GM19238 (cell line): ENCODE results near the gene DCP2.

ENCODE experiments used
- DNase-seq: peaks from one replicate; pipeline ENCODE4 v3.0.0; 2011; ENCODE audit warnings: low spot score; ENCODE audit not compliant: insufficient read length

The DCP2 gene

DNA sequence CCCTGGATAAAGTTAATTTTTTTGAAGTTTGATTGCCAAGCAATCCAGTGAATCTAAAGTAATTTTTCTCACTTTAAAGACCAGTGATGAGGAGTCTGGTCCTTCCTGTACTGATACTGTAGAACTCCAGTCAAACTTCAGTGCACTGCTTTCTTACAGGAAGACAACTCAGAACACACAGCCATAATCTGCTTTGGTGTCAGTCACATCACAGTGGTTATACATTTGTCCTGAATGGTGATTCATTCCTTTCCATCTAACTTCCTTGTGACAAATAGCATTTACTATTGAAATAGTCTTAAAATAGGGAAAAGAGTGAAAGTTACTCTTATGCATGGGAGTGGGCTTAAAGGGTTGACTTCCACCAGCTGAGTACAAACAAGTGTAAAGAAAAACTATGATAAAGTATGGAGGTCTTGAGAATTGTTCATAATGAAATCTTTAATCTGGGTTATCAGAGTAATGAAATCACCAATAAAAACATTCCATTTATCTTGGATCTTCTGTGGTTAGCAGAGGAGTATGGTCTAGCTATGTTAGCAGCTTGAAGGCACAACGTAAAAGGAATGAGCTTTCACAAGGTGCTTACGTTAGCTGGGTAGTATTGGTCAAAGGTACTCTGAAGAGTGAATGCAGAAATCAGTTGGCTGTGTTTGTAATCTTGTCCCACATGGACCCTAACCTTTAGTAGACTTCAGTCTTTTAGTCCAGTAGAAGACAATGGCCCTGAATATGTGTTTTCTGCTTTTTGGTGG is 41.5 kb downstream of the DCP2 start:
- no peak for DNase-seq

DNA sequence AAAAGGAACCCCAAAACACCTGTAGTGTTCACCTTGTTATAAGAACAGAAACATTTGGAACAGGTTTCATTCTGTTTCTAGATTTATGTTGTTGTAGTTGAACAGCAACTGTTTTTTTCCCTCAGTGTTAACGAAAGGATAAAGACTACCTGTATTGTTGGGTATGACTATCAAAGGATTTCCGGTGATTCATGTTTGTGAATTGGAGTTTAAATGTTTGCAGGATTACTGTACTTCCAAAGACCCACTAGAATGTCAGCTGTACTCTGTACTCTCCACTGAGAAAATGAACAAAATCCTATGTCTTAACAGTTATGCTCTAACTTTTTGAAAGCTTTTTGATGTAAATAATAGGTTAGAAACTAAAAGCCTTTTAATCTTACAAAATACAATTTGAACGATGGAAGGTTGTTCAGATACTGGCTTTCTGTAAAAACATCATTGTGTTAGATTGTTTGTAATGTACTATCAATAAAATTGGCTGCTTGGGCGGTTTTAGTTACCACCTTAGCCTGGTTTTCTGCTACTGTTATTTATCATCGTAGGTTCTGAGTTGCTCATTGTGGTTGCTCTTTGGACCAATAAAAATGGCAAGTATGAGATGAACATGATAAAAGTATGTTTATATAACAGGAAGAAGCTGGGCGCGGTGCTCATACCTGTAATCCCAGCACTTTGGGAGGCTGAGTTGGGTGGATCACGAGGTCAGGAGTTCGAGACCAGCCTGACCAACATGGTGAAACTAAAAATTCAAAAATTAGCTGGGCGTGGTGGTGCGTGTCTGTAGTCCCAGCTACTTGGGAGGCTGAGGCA is 44.1 kb downstream of the DCP2 start:
- no peak for DNase-seq

DNA sequence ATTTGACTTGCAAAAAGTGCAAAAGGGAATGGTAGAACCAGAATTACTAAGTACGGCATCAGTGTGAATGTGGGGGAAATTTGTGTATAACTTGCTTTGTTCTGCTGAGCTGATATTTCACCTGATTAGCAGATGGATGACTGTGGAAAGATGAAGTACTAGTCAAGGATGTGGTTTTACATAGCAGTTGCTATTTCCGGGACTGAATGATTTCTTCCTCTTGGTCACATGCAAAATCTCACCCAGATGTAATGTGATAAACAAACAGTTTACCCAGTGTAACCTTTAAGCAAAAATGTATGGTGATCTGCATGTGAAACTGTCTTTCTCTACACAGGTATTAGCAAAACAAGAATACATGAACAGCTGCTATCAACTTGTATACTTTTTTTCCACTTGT is 46.1 kb downstream of the DCP2 start:
- DNase-seq = no peak

DNA sequence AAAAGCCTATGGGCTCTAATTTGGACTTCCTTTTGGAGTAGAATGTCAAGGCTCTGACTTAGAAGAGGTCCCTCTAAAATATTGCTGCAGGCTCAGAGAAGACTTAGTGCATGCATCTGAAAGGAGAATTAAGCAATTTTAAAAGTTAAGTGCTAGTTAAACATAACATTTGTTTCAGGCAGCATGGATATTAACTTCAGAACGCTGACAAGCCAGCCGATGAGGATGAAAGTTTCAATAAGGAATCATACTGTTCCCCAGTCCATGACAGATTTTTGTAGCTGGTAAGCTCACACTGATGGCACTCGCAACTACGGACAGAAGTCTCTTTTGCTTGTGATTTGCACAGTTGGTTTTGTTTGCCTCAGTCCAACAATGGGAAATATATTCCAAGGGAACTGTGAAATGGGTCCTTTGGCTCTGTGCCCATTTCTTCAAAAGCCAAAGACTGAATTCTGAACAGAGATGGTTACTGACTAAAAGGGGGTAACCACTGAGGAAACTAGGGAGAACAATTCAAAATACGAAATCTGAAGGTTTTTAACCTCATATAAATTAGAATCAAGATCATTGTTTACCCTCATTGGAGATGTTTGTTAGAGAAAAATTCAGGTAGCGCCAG is 47.6 kb downstream of the DCP2 start:
- no peak for DNase-seq

DNA sequence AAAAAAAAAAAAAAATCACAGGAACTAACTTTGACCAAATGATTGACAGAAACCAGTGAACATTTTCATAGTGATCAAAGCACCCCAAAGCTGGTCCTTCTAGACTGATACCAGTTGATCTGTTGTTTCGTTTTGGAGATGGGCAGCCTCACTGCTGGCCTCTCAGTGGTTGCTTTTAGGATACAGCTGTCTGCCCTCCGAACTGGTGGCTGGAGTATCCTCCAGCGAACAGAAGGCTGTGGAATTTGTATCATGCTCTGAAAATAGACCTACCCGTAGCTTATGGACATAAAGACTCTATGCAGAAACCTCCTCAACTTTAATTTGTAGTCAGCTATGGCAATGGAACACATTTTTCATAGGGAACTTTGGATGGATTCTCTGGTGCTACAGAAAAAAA is 49.0 kb downstream of the DCP2 start:
- DNase-seq = no peak

DNA sequence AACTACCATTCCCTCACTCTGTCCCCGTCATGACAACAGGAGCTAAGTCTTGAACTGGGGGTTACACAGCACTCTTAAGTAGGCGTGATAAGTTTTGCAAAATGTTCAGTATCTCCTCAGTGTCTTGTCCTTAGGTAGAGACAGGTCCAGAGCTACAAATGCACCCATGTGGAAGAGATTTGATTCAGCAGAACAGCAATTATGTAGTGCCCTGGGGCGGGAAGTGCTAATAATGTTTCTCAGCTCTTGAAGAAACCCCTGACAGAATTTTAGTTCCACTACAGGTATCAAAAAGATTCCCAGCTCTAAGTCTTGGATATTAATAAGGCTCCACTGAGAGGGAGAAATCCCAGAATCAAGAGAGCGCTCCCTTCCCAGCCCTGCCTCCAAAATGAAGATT is 49.6 kb downstream of the DCP2 start:
- DNase-seq = no peak

DNA sequence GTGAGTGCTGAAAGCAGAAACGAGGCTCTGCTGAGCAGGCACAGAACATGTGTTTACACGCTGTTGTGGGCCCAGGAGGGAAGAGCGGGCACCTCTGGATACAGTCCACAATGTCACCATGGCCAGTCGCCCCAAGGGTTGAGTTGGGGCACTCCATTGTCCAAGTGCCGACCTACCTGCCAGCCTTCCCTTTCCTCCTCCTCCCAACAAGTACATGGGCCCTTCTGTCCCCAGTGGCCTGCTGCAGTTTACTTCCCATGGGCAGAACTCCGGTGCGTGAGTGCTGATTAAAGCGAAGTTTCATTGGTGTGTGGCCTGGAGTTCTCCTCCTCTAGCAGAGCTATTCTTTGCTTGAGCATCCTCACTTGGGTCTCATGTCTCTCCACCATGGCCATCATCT is 50.4 kb downstream of the DCP2 start:
- no peak for DNase-seq

- DNase-seq = no peak
Measured at GRCh38 chr5:113027431-113027830, 50.8 kb downstream of the DCP2 start.

DNA sequence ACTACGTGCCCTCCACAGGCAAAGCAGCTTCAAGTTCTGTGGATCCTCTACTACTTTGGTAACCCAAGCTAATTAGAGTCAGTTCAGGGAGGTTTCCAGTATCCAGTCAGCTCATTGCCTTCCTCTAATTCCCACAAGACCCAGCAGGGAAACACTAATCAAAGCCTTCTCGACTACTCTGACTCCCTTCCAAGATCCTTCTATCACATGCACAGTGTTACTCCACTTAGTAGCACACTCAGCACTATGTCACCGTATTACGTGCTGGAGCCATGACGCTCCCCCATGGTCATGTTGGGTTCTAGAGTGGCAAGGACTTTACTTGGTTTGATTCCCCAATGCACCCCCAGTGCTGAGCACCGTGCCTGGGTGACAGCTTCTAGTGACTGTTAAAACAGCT is 53.0 kb downstream of the DCP2 start:
- no peak for DNase-seq

DNA sequence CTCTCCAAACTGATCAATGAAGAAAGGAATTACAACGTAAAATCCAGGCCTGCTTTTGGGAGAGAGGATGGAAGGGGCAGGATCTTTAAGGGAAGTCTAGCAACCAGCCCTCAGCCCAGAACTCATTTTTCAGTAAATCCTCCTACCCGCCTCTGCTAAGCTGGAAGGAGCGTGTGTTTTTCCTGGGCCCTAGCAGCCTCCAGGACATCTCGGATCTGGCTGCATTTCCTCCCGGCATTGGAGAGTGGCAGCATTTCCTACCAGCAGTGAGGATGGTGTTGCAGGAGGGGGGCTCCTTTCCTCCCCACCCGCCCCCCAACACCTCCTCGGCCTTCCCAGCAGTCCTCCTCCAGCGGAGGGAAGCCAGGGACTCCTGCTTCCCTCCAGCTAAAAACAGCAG is 54.5 kb downstream of the DCP2 start:
- no peak for DNase-seq

DNA sequence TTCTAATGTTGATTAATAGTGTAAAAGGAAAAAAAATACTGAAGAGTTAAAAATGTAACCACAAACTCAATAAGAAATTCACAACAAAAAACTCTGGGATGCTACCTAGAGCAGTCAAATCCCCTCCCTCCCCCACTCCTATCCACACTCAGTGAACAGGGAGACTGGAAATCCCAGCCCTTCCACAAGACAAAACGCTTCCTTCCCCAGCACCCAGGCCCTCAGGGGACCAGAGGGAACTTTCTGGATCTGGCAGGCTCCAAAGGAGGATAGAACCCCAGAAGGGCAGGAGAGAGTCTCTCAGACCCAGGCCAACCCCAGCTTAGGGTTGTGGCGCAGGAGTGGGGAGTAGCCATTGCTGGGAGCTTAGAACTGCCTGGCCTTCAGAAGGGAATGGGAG is 55.0 kb downstream of the DCP2 start:
- no peak for DNase-seq

DNA sequence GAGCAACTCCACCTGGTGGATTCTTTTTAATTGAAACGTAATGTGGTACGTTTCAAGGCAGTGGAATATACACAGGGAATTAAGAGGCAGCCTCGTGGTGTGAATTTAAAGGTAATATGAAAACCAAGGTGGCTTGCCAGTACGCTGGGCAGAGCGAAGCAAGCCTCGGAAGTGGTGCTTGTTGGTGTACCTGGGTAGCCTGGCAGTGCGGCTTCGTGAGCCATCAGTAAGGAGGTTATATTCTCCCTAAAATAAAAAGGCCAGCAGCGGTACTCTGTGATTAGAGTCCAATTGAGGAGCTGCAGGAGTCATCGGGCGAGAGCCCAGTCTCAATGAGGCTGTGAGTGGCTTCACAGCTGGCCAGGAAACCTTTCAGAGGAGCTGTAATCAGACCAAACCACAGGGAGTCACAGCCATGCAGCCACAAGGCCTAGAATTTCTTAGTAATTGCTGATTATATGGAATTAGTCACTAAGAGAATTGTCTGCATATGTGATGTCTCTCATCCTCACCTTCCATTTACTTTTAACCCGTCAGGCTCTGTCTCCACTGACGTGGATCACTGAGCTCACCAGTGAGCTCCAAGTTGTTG is 57.7 kb downstream of the DCP2 start:
- no peak for DNase-seq

DNA sequence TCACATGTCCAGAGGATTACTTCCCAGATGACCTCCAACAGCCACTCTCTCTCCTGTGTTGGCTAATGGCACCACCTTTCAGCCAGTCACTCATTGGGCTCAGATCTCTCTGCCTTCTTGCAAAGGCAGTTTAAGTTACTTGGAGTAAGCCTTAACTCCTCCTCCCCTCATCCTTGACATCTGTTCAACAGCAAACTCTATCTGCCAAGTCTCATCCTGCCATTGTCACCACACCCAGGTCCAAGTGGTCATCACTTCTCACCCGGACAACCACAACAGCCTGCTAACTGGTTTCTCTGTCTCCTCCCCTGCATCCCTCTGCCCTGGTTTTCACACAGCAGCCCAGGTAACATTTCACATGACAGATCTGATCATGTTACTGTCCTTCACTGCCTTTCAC is 58.5 kb downstream of the DCP2 start:
- DNase-seq = no peak

DNA sequence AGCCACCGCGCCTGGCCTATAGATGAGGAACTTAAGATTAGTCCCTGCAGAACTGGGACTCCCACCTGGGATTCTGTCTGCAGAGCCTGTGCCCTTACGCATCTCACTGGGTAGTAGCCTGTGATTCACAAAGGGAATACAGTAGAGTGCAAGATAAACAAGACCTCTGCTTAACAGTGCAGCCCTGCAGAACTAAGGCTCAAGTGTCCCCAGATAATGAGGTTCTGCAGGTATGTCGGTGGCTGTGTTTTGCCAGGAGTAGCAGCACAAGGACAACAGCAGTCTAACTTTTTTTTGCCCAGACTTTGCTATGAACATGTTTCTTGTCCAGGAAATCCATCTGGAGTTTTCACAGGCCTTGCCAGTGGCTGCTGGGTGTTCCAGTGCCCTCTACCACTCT is 59.7 kb downstream of the DCP2 start:
- no peak for DNase-seq

DNA sequence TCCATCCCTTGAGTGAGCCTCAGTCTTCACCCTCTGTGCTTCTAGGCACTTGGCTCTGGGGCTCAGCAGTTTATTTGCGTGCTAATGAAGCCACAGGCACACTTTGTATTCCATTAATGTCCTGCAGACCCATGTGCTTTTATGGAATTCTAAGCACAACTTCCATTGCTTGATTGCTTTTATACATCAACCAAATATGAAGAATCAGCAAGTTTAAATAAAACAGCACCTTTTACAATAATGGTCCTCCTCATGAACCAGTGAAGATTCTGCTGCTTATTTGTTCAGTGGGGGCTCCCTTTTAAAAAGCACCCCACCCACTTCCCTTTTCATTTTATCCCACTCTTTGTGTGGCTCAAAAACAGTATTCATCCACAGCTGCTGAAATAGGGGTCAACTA is 60.2 kb downstream of the DCP2 start:
- DNase-seq = no peak

DNA sequence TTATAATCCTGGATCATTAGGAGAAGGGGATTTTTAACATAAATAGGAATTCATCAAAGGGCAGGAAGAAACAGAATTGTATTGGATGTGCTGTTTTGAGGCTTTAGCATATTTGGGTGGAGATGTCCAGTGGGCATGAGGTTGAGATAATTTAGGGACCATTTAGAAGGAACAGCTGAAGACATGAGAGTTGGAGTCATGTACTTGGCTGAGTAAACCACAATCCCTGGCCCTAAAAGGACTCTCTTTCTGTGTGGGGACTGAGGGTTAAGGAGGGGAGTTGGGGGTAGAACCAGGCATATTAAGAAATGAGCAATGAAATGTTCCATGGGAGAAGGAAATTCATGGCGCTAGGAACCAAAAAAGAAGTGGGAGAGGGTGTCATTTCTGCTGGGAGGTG is 61.5 kb downstream of the DCP2 start:
- DNase-seq = no peak

DNA sequence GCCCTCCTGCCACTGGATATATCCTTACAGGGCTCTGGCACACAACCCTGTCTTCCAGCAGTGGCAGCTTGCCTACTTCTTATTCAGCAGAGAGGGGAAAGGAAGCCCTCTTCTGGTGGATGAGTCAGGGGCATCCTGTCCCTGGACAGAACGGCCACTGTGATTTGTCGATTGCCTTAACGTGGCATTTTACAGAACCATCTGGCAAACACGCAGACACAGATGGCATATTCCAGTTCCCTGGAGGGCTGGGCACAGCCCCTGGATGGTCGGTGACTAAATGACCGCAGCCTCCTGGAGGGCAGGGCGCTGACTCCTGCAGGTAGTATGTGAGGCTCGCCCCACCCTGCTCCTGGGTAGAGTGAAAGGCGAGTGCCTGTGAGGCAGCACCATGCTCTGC is 62.1 kb downstream of the DCP2 start:
- DNase-seq = no peak

DNA sequence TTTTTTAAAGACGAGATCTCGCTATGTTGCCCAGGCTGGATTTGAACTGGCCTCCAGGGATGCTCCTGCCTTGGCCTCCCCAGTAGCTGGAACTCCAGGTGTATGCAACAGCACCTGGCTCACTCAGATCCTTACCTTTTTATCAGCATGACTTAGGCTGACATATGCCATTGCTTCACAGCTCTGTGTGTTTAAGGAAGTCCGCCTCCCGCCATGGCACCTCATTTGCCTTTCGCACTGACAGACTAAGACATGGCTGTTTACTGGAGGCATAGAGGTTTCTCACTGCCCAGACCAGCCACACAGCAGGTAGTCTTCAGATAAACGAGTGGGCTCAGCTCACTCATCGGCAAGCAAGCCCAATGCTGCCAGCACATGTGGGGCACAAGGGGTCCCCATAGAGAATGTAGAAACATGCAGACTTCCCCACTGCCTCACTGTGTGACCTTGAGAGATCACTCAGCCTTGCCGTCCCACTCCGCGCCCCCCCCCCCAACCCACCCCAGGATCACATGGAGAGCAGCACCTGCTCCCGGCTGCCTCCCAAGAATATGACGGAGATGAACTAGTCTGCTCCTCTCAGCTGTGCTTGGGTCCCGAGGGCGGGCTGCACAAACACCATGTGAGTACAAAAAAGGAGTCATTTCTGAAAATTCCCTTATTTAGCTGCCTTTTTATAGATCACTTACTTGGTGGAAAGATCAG is 62.8 kb downstream of the DCP2 start:
- DNase-seq = no peak

DNA sequence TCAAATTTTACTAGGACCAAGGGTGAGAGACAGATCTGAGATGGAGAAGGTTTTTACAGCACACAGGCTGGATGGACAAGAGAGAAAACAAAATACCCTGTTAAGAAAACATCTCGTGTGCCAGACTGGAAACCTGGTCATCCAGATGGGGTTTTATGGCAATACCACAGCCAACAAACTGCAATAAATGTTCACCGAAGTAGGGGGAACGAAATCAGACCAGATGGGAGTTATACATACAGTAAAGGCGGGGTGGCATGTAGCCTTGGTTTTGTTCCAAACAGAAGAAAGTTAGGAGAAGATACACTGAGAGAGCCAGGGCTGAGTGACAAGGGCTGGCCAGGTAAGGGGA is 63.3 kb downstream of the DCP2 start:
- no peak for DNase-seq

DNA sequence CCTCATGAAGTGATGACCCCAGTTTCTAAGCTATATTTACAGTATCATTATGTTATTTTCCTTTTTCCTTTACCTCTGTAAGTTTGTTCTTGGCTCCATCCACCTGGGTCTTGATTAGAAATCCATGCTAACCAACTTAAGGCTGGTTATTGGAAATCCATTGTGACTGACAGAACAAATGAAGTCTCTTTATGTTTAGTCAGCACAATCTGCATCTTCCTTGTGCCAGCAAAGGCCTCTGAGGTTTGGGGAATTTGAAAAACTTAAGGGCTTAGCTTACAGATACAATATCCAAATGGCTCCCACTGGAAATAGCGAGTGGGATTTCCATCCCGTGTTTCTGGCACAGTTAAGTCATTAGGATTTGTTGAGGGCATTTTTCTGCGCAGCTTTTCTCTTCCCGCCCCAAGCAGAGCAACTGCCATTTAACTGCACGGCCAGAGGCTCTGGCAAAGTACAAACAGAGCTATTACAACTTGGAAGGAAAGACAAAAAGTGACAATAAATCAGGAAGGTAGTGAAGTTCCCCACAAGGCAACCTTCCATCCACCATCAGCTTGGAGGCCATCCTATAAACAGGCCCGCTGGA is 64.2 kb downstream of the DCP2 start:
- no peak for DNase-seq

GRCh38 chr5:113042491-113043243 is 66.1 kb downstream of the DCP2 start:
- no peak for DNase-seq
